SU-DHL-6 (cell line): Measurements from ENCODE around the gene ATPAF1.

Experiments
- CTCF ChIP-seq: fragments of 200-600 bp; sonication (generic); IDR thresholded peaks from one replicate; pipeline ENCODE4 v1.5.1; 2017; ENCODE audit warnings: antibody characterized with exemption, mild to moderate bottlenecking, low read length, moderate library complexity; ENCODE audit not compliant: insufficient read depth, poor library complexity, severe bottlenecking
- EZH2phosphoT487 ChIP-seq: fragments of 200-600 bp; sonication (generic), shearing (Covaris generic); conservative IDR thresholded peaks from 2 replicates; pipeline ENCODE4 v1.6.1; 2018; ENCODE audit warnings: mild to moderate bottlenecking, antibody characterized with exemption, low read length, moderate library complexity, mixed read lengths

GRCh38 chr1:46642115-46642680, 26.0 kb downstream of the ATPAF1 start:
- TF ChIP-seq CTCF (no peak), EZH2phosphoT487 (no peak)
